Cerebellar cortex (tissue), 1 donor: ENCODE data around the gene MARCKSL1.
"Not testable (repeated sequence)": the region's sequence is repeated elsewhere in the genome, so short reads cannot be mapped to it uniquely, and the experiment has no call there.

Experiments used
- DNase-seq: peaks from one replicate; pipeline ENCODE4 v3.0.0-alpha.2; 2015; ENCODE audit warnings: low spot score

MARCKSL1 gene

DNA sequence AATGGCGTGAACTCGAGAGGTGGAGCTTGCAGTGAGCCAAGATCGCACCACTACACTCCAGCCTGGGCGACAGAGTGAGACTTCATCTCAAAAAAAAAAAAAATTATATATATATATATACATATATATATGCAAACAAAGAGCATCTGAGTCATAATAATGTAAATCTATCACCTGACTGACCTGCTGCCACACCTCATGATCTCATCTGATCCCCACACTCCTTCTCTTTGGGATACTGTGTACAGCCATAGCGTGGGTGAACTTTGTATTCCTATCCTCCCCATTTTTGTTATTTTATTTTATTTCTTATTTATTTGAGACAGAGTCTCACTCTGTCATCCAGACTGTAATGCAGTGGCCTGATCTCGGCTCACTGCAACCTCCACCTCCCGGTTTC, 46.8 kb downstream of the MARCKSL1 start:
- no peak for DNase-seq

DNA sequence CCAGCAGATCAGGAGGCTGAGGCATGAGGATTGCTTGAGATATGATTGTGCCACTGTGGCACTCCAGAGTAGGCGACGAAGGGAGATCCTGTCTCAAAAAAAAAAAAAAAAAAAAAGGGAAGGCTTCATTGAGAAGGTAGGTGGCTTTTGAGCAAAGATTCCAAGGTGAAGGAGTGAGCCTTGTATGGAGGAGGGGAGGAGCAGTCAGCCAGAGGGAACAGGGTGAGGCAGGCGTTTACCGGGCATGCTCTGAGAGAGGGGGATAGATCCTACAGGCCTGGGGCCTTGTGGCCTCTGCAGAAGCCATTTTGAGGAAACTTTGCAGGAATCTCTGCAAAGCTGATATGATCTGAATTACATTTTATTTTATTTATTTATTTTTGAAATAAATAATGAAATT, 49.3 kb downstream of the MARCKSL1 start:
- DNase-seq = no peak

GRCh38 chr1:32285658-32286057, 50.4 kb downstream of the MARCKSL1 start:
- DNase-seq = no peak

GRCh38 chr1:32284777-32285176, 51.3 kb downstream of the MARCKSL1 start:
- not testable (repeated sequence) for DNase-seq
